VCaP (cell line): Measurements from ENCODE around the gene FOXJ3.

ENCODE experiments used
- H3K27ac ChIP-seq: fragments of 450-650 bp; 2 replicates; pipeline ENCODE4 v1.5.1; 2017
- TF ChIP-seq, protein P1 (sequence below): fragments of 450-650 bp; conservative IDR thresholded peaks from 2 replicates; pipeline ENCODE4 v1.5.1; 2017; ENCODE audit warnings: mild to moderate bottlenecking, moderate library complexity

FOXJ3 gene

GRCh38 chr1:42191319-42191718 lies 143.7 kb downstream of the FOXJ3 start:
- TF ChIP-seq, protein P1, sequence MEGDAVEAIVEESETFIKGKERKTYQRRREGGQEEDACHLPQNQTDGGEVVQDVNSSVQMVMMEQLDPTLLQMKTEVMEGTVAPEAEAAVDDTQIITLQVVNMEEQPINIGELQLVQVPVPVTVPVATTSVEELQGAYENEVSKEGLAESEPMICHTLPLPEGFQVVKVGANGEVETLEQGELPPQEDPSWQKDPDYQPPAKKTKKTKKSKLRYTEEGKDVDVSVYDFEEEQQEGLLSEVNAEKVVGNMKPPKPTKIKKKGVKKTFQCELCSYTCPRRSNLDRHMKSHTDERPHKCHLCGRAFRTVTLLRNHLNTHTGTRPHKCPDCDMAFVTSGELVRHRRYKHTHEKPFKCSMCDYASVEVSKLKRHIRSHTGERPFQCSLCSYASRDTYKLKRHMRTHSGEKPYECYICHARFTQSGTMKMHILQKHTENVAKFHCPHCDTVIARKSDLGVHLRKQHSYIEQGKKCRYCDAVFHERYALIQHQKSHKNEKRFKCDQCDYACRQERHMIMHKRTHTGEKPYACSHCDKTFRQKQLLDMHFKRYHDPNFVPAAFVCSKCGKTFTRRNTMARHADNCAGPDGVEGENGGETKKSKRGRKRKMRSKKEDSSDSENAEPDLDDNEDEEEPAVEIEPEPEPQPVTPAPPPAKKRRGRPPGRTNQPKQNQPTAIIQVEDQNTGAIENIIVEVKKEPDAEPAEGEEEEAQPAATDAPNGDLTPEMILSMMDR, result no peak
- no peak overlapping the region for H3K27ac ChIP-seq

DNA sequence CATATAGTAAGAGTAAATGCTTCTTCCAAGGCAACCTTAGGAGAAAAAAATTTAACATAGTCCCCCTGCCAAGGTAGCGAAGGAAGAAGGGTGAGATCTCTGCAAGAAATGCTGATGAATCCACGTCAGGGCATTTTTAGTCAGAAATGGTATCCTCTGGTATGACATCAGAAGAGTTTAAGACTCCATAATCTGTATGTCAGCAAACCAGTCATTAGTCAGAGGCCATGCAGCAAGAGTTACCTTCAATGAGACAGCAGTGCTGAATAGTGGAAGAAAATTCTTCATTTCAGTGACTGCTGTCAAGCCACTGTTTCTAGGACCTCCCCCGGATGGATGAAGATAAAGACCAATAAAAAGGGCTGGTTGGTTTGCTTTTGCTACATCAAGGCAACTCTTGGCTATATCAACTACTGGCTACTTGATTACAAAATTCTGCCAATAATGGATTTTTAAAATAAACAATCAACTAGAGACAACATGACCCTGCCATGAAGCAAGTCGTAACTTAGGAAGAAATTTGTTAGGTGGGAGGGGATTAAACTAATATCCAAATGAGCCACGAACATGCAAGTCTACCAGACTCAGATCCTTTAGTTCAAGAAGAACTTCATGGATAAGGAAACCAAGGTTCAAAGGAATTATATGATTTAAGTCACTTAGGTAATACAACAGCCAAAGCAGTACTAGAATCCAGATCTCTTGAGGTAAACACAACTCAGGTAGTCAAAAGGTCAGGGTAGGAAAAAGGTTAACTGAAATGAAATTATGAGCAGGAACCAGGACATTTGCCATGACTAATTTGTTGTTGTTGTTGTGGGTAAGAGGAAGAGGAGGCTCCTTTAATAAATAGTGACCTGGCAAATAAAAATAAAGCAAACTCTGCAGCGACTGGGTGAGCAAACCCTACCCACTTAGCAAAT lies 144.8 kb downstream of the FOXJ3 start:
- TF ChIP-seq, protein P1, result no peak
- no peak overlapping the region for H3K27ac ChIP-seq

- no peak overlapping the region for H3K27ac ChIP-seq
- TF ChIP-seq, protein P1, result no peak
Measured at GRCh38 chr1:42186152-42186551, 148.9 kb downstream of the FOXJ3 start.

DNA sequence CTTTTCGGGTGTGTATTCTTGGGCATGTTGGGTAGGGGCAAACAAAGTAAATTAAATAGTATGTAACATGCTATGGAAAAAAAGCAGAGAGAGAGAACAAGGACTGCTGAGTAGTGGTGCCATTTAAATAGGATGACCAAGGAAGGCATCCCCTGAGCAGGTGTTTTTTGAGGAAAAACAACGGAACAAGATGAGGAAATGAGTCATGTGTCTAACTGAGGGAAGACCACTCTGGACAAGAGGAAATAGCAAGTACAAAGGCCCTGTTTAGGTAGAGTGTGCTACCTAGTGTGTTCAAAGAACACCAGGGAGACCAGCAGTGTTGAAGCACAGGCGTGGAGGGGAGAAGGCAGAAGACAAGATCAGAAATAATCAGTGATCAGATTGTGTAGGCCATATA lies 150.4 kb downstream of the FOXJ3 start:
- TF ChIP-seq, protein P1, result no peak
- H3K27ac ChIP-seq, result no peak overlapping the region

GRCh38 chr1:42183957-42184268 lies 151.1 kb downstream of the FOXJ3 start:
- H3K27ac ChIP-seq, result no peak overlapping the region
- TF ChIP-seq, protein P1, result no peak

DNA sequence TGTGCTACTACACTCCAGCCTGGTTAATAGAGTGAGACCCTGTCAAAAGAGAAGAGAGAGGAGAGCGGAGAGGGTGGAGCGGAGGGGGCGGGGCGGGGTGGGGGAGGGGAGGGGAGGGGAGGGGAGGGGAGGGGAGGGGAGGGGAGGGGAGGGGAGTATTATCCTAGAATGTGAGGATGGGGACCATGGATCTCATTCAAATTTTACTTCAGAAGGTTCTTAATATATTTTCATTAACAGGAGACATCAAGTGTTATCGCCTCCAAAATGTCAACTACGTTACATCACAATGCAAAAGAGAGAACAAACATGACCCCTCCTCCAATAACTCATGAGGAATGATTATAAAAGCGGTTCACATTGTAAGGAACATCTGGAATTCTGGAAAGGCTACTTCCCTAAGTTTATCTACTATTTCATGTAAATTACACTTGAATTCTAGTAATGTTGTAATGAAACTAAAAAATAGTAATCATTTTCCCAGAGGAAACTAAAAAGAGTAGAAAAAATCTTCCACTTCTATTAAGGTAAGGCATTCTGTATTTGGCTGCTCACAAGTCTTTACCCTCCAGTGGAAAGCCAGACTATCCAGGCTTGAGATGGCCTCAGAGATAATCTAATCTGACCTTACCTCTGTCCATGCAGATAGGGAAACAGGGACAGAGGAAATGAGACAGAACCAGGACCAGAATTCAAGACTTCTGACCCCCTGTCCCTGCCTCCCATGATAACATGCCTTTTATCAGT lies 151.7 kb downstream of the FOXJ3 start:
- TF ChIP-seq, protein P1, result no peak

DNA sequence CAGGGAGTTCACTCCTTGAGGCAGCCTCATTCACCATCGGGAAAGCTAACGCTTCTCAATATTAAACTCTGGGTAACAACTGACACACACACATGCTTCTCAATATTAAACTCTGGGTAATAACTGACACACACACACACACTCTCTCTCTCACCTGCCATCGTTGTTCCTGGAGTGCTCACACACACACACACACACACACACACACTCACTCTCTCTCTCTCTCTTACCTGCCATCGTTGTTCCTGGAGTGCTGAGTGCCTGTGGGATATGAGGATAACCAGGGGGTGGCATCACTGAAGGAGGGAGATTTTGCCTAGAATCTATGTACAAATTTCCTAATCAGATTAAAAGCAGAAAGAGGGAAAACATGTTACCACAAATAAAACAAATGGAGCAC lies 153.3 kb downstream of the FOXJ3 start:
- no peak overlapping the region for H3K27ac ChIP-seq
- TF ChIP-seq, protein P1, result no peak

More for the DNA sequence above, 151.7 kb downstream of the FOXJ3 start:
- H3K27ac ChIP-seq, result no peak overlapping the region
